Neuronal stem cell (in vitro differentiated cells): ENCODE data around the gene LRMDA.
A peak's percentile ranks its signal among the peaks of the same experiment; 100 is the strongest.

Experiments
- DNase-seq: peaks from one replicate; pipeline ENCODE4 v3.0.0-alpha.2; 2013; ENCODE audit warnings: low spot score
- H2AFZ ChIP-seq: one replicate; pipeline ENCODE4 v1.6.1; 2013; ENCODE audit warnings: mild to moderate bottlenecking, low read length, inconsistent platforms
- H2AK5ac ChIP-seq: 2 replicates; pipeline ENCODE4 v1.6.1; 2013; ENCODE audit warnings: low read depth, mild to moderate bottlenecking, inconsistent platforms, low read length, moderate library complexity, mixed read lengths
- H2BK120ac ChIP-seq: 2 replicates; pipeline ENCODE4 v1.6.1; 2013; ENCODE audit warnings: low read depth, mild to moderate bottlenecking, inconsistent platforms, low read length, moderate library complexity, mixed read lengths
- H2BK12ac ChIP-seq: one replicate; pipeline ENCODE4 v1.6.1; 2013; ENCODE audit warnings: low read length, inconsistent platforms
- H2BK15ac ChIP-seq: 2 replicates; pipeline ENCODE4 v1.6.1; 2013; ENCODE audit warnings: mild to moderate bottlenecking, low read length, inconsistent platforms, mixed read lengths
- H2BK5ac ChIP-seq: one replicate; pipeline ENCODE4 v1.6.1; 2013; ENCODE audit warnings: inconsistent platforms, mild to moderate bottlenecking, low read length, moderate library complexity
- H3K14ac ChIP-seq: one replicate; pipeline ENCODE4 v1.6.1; 2013; ENCODE audit warnings: low read length, inconsistent platforms
- H3K18ac ChIP-seq: 2 replicates; pipeline ENCODE4 v1.6.1; 2013; ENCODE audit warnings: low read length, inconsistent platforms
- H3K23ac ChIP-seq: 2 replicates; pipeline ENCODE4 v1.6.1; 2013; ENCODE audit warnings: low read depth, mild to moderate bottlenecking, mixed read lengths, low read length, inconsistent platforms; ENCODE audit not compliant: poor library complexity
- H3K27ac ChIP-seq: replicated peaks from 3 replicates; pipeline ENCODE4 v1.5.1; 2013; ENCODE audit warnings: low read length, inconsistent platforms
- H3K27me3 ChIP-seq, 3 experiments: 2 replicates each; pipeline ENCODE4 v1.6.1; 2013; ENCODE audit warnings: low read length in 3 of 3, mild to moderate bottlenecking in 2 of 3, inconsistent platforms in 1 of 3, low read depth in 1 of 3, mixed read lengths in 1 of 3, moderate library complexity in 1 of 3; ENCODE audit not compliant: control insufficient read depth in 3 of 3, insufficient read depth in 3 of 3
- H3K36me3 ChIP-seq, 2 donors: replicated peaks in 1 of 2; 2 replicates each; pipeline ENCODE4 v1.6.1; 2013; ENCODE audit warnings: low read length in 2 of 2; ENCODE audit not compliant: control insufficient read depth in 2 of 2, insufficient read depth in 2 of 2
- H3K4ac ChIP-seq: 2 replicates; pipeline ENCODE4 v1.6.1; 2013; ENCODE audit warnings: inconsistent platforms, mild to moderate bottlenecking, low read length, moderate library complexity
- H3K4me1 ChIP-seq, 2 donors: 1 replicate in 1 of 2; 2 replicates in 1 of 2; pipeline ENCODE4 v1.6.1; 2013; ENCODE audit warnings: low read length in 2 of 2, low read depth in 1 of 2; ENCODE audit not compliant: control insufficient read depth in 2 of 2, insufficient read depth in 1 of 2
- H3K4me2 ChIP-seq: one replicate; pipeline ENCODE4 v1.6.1; 2013; ENCODE audit warnings: mild to moderate bottlenecking, low read length, inconsistent platforms; ENCODE audit not compliant: insufficient read depth, poor library complexity, severe bottlenecking
- H3K4me3 ChIP-seq, 2 donors: 2 replicates each; pipeline ENCODE4 v1.5.1; 2013; ENCODE audit warnings: low read length in 2 of 2, mild to moderate bottlenecking in 2 of 2, inconsistent platforms in 1 of 2, moderate library complexity in 1 of 2
- H3K79me1 ChIP-seq: one replicate; pipeline ENCODE4 v1.6.1; 2013; ENCODE audit warnings: low read depth, mild to moderate bottlenecking, inconsistent platforms, low read length, moderate library complexity
- H3K9ac ChIP-seq: one replicate; pipeline ENCODE4 v1.6.1; 2013; ENCODE audit warnings: mild to moderate bottlenecking, low read depth, low read length, inconsistent platforms; ENCODE audit not compliant: poor library complexity
- H3K9me3 ChIP-seq, 2 donors: replicated peaks in 1 of 2; 2 replicates each; pipeline versions ENCODE3 to v1.6.1; 2013; ENCODE audit warnings: low read length in 2 of 2, mild to moderate bottlenecking in 2 of 2, inconsistent platforms in 1 of 2, low read depth in 1 of 2, mixed read lengths in 1 of 2, moderate library complexity in 1 of 2; ENCODE audit not compliant: control insufficient read depth in 2 of 2, insufficient read depth in 1 of 2
- H4K8ac ChIP-seq: one replicate; pipeline ENCODE4 v1.6.1; 2013; ENCODE audit warnings: low read depth, mild to moderate bottlenecking, inconsistent platforms, low read length, moderate library complexity
- H4K91ac ChIP-seq: one replicate; pipeline ENCODE4 v1.6.1; 2013; ENCODE audit warnings: low read length, low read depth, mild to moderate bottlenecking, inconsistent platforms; ENCODE audit not compliant: poor library complexity
- WGBS, 2 donors: extraction: QIAGEN DNeasy Blood & Tissue Kit; methylation state at CpG; one replicate each; pipeline ENCODE4 v1.1.7; 2013; ENCODE audit warnings: missing lambda C conversion rate in 2 of 2, mixed read lengths in 1 of 2; ENCODE audit not compliant: insufficient read length in 2 of 2, insufficient replicate concordance in 1 of 2; ENCODE audit errors: extremely low coverage in 2 of 2; 5-methylcytosine and 5-hydroxymethylcytosine counted together

The LRMDA gene

GRCh38 chr10:75548356-75548755 lies 116.9 kb downstream of the LRMDA start:
- Histone ChIP-seq H3K4me3 (no peak overlapping the region), H4K8ac (no peak overlapping the region), H2BK120ac (no peak overlapping the region), H3K9ac (no peak overlapping the region), H3K14ac (no peak overlapping the region), H3K9me3 (peaks cover 1 to 5% of the 10 kb centered on the region in 2 donors), H3K4me2 (no peak overlapping the region), H3K18ac (no peak overlapping the region), H2BK15ac (no peak overlapping the region), H2AK5ac (no peak overlapping the region), H2AFZ (no peak overlapping the region), H2BK12ac (no peak overlapping the region), H3K27ac (peak overlapping the region; percentile 21), H3K27me3 (no peaks in the 10 kb centered on the region), H3K4ac (no peak overlapping the region), H3K4me1 (peaks cover 13 to 22% of the 10 kb centered on the region in 2 donors), H2BK5ac (no peak overlapping the region), H3K23ac (no peak overlapping the region), H3K36me3 (no peaks in the 10 kb centered on the region), H3K79me1 (no peaks in the 10 kb centered on the region), H4K91ac (no peak overlapping the region)
- DNase-seq = no peak
- no CpG with 5 or more reads among the region's 1 CpG for WGBS, 2 donors

- H2AFZ ChIP-seq = no peak overlapping the region
- DNase-seq = no peak
- H2BK5ac ChIP-seq = no peak overlapping the region
- H3K79me1 ChIP-seq = no peaks in the 10 kb centered on the region
- no peak overlapping the region for H2BK12ac ChIP-seq
- no peak overlapping the region for H2BK120ac ChIP-seq
- H3K27me3 ChIP-seq = peaks cover 0 to 3% (median 0%) of the 10 kb centered on the region in 3 experiments
- no peaks in the 10 kb centered on the region for H3K36me3 ChIP-seq
- H3K14ac ChIP-seq = no peak overlapping the region
- H3K4me1 ChIP-seq = peaks cover 4 to 6% of the 10 kb centered on the region in 2 donors
- no peak overlapping the region for H3K18ac ChIP-seq
- no peak overlapping the region for H2BK15ac ChIP-seq
- H3K4ac ChIP-seq = no peak overlapping the region
- no peak overlapping the region for H3K9ac ChIP-seq
- H3K4me2 ChIP-seq = no peak overlapping the region
- H3K23ac ChIP-seq = no peak overlapping the region
- no peak overlapping the region for H3K4me3 ChIP-seq
- no peak overlapping the region for H4K91ac ChIP-seq
- H3K27ac ChIP-seq = no peak overlapping the region
- H3K9me3 ChIP-seq = peaks cover 1 to 5% of the 10 kb centered on the region in 2 donors
- no peak overlapping the region for H4K8ac ChIP-seq
- H2AK5ac ChIP-seq = no peak overlapping the region
Observed at GRCh38 chr10:75550191-75550590, 118.8 kb downstream of the LRMDA start.

GRCh38 chr10:75552171-75552570 lies 120.7 kb downstream of the LRMDA start:
- Histone ChIP-seq H3K27me3 (peaks cover 0 to 3% (median 0%) of the 10 kb centered on the region in 3 experiments), H3K23ac (no peak overlapping the region), H4K91ac (no peak overlapping the region), H4K8ac (no peak overlapping the region), H3K18ac (no peak overlapping the region), H2BK12ac (no peak overlapping the region), H2AK5ac (no peak overlapping the region), H3K9me3 (peaks cover 1 to 5% of the 10 kb centered on the region in 2 donors), H2BK5ac (no peak overlapping the region), H3K4me2 (no peak overlapping the region), H3K27ac (no peak overlapping the region), H3K4ac (no peak overlapping the region), H2BK120ac (no peak overlapping the region), H2BK15ac (no peak overlapping the region), H3K4me1 (peaks cover 2 to 4% of the 10 kb centered on the region in 2 donors), H3K79me1 (no peaks in the 10 kb centered on the region), H3K9ac (no peak overlapping the region), H3K4me3 (no peak overlapping the region), H2AFZ (no peak overlapping the region), H3K36me3 (no peaks in the 10 kb centered on the region), H3K14ac (no peak overlapping the region)
- no CpG with 5 or more reads among the region's 1 CpG for WGBS, 2 donors
- no peak for DNase-seq

GRCh38 chr10:75553550-75553949 lies 122.1 kb downstream of the LRMDA start:
- H2BK15ac ChIP-seq = no peak overlapping the region
- no peak overlapping the region for H3K18ac ChIP-seq
- H4K91ac ChIP-seq = no peak overlapping the region
- H3K4me2 ChIP-seq = no peak overlapping the region
- no peak overlapping the region for H2AFZ ChIP-seq
- no peak overlapping the region for H2BK120ac ChIP-seq
- H3K4me3 ChIP-seq = no peak overlapping the region
- H3K14ac ChIP-seq = no peak overlapping the region
- H3K4me1 ChIP-seq = no peaks in the 10 kb centered on the region
- H2BK12ac ChIP-seq = no peak overlapping the region
- peaks cover 1 to 5% of the 10 kb centered on the region in 2 donors for H3K9me3 ChIP-seq
- H2AK5ac ChIP-seq = no peak overlapping the region
- no peak overlapping the region for H4K8ac ChIP-seq
- no CpG with 5 or more reads among the region's 1 CpG for WGBS, 2 donors
- H2BK5ac ChIP-seq = no peak overlapping the region
- no peaks in the 10 kb centered on the region for H3K36me3 ChIP-seq
- H3K27me3 ChIP-seq = peaks cover 0 to 3% (median 0%) of the 10 kb centered on the region in 3 experiments
- no peak overlapping the region for H3K9ac ChIP-seq
- H3K4ac ChIP-seq = no peak overlapping the region
- H3K79me1 ChIP-seq = no peaks in the 10 kb centered on the region
- no peak overlapping the region for H3K27ac ChIP-seq
- DNase-seq = no peak
- no peak overlapping the region for H3K23ac ChIP-seq
